ENCODE measurements around the gene PKNOX1. TPM values are rescaled to one million over a fixed set of nuclear protein-coding genes. Genes with fewer than 3 reads are reported as not detected.
A peak's percentile ranks its signal among the peaks of the same experiment; 100 is the strongest.
"Not testable (repeated sequence)": the region's sequence is repeated elsewhere in the genome, so short reads cannot be mapped to it uniquely, and the experiment has no call there.

Gene PKNOX1
- total and polyA plus RNA-seq, 8 donors, result 16.8 to 32.0 (median 24.9) TPM

GRCh38 chr21:43053112-43053511 is 78.8 kb downstream of the PKNOX1 start:
- intact Hi-C loops (cut with DNase I); H3K36me3 ChIP-seq; H3K27ac ChIP-seq; H3K9me3 ChIP-seq; ATAC-seq; H3K27me3 ChIP-seq; H3K4me3 ChIP-seq; H3K4me1 ChIP-seq; DNase-seq: not testable (repeated sequence)

- H3K4me3 ChIP-seq; H3K27ac ChIP-seq; DNase-seq; intact Hi-C loops (cut with DNase I); H3K4me1 ChIP-seq; H3K9me3 ChIP-seq; ATAC-seq; H3K36me3 ChIP-seq; H3K27me3 ChIP-seq: not testable (repeated sequence)
Measured at GRCh38 chr21:43062955-43063664, 88.7 kb downstream of the PKNOX1 start.

GRCh38 chr21:43064265-43064917 is 90.0 kb downstream of the PKNOX1 start:
- intact Hi-C loops (cut with DNase I); H3K4me1 ChIP-seq; H3K9me3 ChIP-seq; H3K4me3 ChIP-seq; ATAC-seq; H3K36me3 ChIP-seq; H3K27me3 ChIP-seq; H3K27ac ChIP-seq; DNase-seq: not testable (repeated sequence)

GRCh38 chr21:43065991-43066390 is 91.6 kb downstream of the PKNOX1 start:
- H3K4me1 ChIP-seq; H3K9me3 ChIP-seq; ATAC-seq; DNase-seq; H3K27me3 ChIP-seq; intact Hi-C loops (cut with DNase I); H3K4me3 ChIP-seq; H3K27ac ChIP-seq; H3K36me3 ChIP-seq: not testable (repeated sequence)

- H3K4me3 ChIP-seq; DNase-seq; H3K4me1 ChIP-seq; H3K27me3 ChIP-seq; intact Hi-C loops (cut with DNase I); H3K9me3 ChIP-seq; H3K36me3 ChIP-seq; H3K27ac ChIP-seq; ATAC-seq: not testable (repeated sequence)
Measured at GRCh38 chr21:43066690-43067089, 92.3 kb downstream of the PKNOX1 start.

- H3K4me3 ChIP-seq; DNase-seq; H3K27ac ChIP-seq; H3K4me1 ChIP-seq; ATAC-seq; intact Hi-C loops (cut with DNase I); H3K36me3 ChIP-seq; H3K9me3 ChIP-seq; H3K27me3 ChIP-seq: not testable (repeated sequence)
Measured at GRCh38 chr21:43068065-43068464, 93.7 kb downstream of the PKNOX1 start.

- H3K4me1 ChIP-seq; ATAC-seq; H3K36me3 ChIP-seq; H3K9me3 ChIP-seq; H3K27me3 ChIP-seq; H3K27ac ChIP-seq; intact Hi-C loops (cut with DNase I); H3K4me3 ChIP-seq; DNase-seq: not testable (repeated sequence)
Measured at GRCh38 chr21:43069682-43070081, 95.3 kb downstream of the PKNOX1 start.

- ATAC-seq; H3K4me3 ChIP-seq; H3K36me3 ChIP-seq; H3K27me3 ChIP-seq; DNase-seq; H3K27ac ChIP-seq; intact Hi-C loops (cut with DNase I); H3K9me3 ChIP-seq; H3K4me1 ChIP-seq: not testable (repeated sequence)
Measured at GRCh38 chr21:43072742-43073141, 98.4 kb downstream of the PKNOX1 start.

- H3K36me3 ChIP-seq; intact Hi-C loops (cut with DNase I); DNase-seq; H3K27me3 ChIP-seq; H3K9me3 ChIP-seq; H3K4me1 ChIP-seq; H3K4me3 ChIP-seq; H3K27ac ChIP-seq: not testable (repeated sequence)
- peak; percentile 65 for ATAC-seq
Measured at GRCh38 chr21:43074401-43075169, 100.2 kb downstream of the PKNOX1 start.

GRCh38 chr21:43075170-43076022 is 101.0 kb downstream of the PKNOX1 start, which contains the start of gene CBS:
Gene CBS (minus strand): TSS chr21:43075835. CDS start chr21:43072193, 3,642 bp downstream.
- H3K36me3 ChIP-seq; H3K9me3 ChIP-seq; H3K27ac ChIP-seq; H3K4me1 ChIP-seq; H3K4me3 ChIP-seq; H3K27me3 ChIP-seq; DNase-seq; intact Hi-C loops (cut with DNase I): not testable (repeated sequence)
- ATAC-seq, result peak; percentile 63

GRCh38 chr21:43076023-43076637 is 101.8 kb downstream of the PKNOX1 start:
- H3K27me3 ChIP-seq; H3K4me1 ChIP-seq; ATAC-seq; H3K27ac ChIP-seq; H3K4me3 ChIP-seq; H3K9me3 ChIP-seq; DNase-seq; H3K36me3 ChIP-seq; intact Hi-C loops (cut with DNase I): not testable (repeated sequence)

GRCh38 chr21:43076643-43077042 is 102.3 kb downstream of the PKNOX1 start:
- H3K36me3 ChIP-seq; H3K4me3 ChIP-seq; H3K4me1 ChIP-seq; ATAC-seq; DNase-seq; H3K9me3 ChIP-seq; H3K27me3 ChIP-seq; intact Hi-C loops (cut with DNase I); H3K27ac ChIP-seq: not testable (repeated sequence)
